ENCODE measurements around the gene GRHL1. TPM values are rescaled to one million over a fixed set of nuclear protein-coding genes. Genes with fewer than 3 reads are reported as not detected.

GRHL1 gene
- total RNA-seq, 1 donor from 2014 or later = 61.6 TPM

GRCh38 chr2:9971890-9972289 lies 20.4 kb downstream of the GRHL1 start:
- DNase-seq (ENCODE audit: low spot score) = no peak

GRCh38 chr2:9972621-9973479 lies 21.4 kb downstream of the GRHL1 start:
- no peak for DNase-seq (ENCODE audit: low spot score)

GRCh38 chr2:9973690-9974089 lies 22.2 kb downstream of the GRHL1 start:
- DNase-seq (ENCODE audit: low spot score) = no peak

- no peak for DNase-seq (ENCODE audit: low spot score)
Observed at GRCh38 chr2:9974343-9974742, 22.9 kb downstream of the GRHL1 start.

GRCh38 chr2:9975328-9975727 lies 23.8 kb downstream of the GRHL1 start:
- DNase-seq (ENCODE audit: low spot score) = no peak

GRCh38 chr2:9975805-9976447 lies 24.4 kb downstream of the GRHL1 start:
- DNase-seq (ENCODE audit: low spot score) = no peak

- no peak for DNase-seq (ENCODE audit: low spot score)
Observed at GRCh38 chr2:9979977-9980376, 28.5 kb downstream of the GRHL1 start.

GRCh38 chr2:9980520-9980919 lies 29.0 kb downstream of the GRHL1 start:
- DNase-seq (ENCODE audit: low spot score) = no peak

GRCh38 chr2:9981655-9982054 lies 30.2 kb downstream of the GRHL1 start:
- DNase-seq (ENCODE audit: low spot score) = no peak

- DNase-seq (ENCODE audit: low spot score) = no peak
Observed at GRCh38 chr2:9982248-9982647, 30.8 kb downstream of the GRHL1 start.

GRCh38 chr2:9982891-9983290 lies 31.4 kb downstream of the GRHL1 start:
- no peak for DNase-seq (ENCODE audit: low spot score)

- DNase-seq (ENCODE audit: low spot score) = no peak
Observed at GRCh38 chr2:9983401-9984216, 32.1 kb downstream of the GRHL1 start.

- no peak for DNase-seq (ENCODE audit: low spot score)
Observed at GRCh38 chr2:9984217-9984739, 32.8 kb downstream of the GRHL1 start.

- DNase-seq (ENCODE audit: low spot score) = no peak
Observed at GRCh38 chr2:9984871-9985480, 33.5 kb downstream of the GRHL1 start.

GRCh38 chr2:9985531-9986328 lies 34.2 kb downstream of the GRHL1 start:
- DNase-seq (ENCODE audit: low spot score) = no peak

GRCh38 chr2:9988320-9988719 lies 36.8 kb downstream of the GRHL1 start:
- DNase-seq (ENCODE audit: low spot score) = no peak

GRCh38 chr2:9990736-9991135 lies 39.2 kb downstream of the GRHL1 start:
- no peak for DNase-seq (ENCODE audit: low spot score)

- no peak for DNase-seq (ENCODE audit: low spot score)
Observed at GRCh38 chr2:9991221-9991620, 39.7 kb downstream of the GRHL1 start.

GRCh38 chr2:9991829-9992273 lies 40.4 kb downstream of the GRHL1 start:
- DNase-seq (ENCODE audit: low spot score) = no peak

- no peak for DNase-seq (ENCODE audit: low spot score)
Observed at GRCh38 chr2:9992427-9993187, 41.1 kb downstream of the GRHL1 start.

Measured in ureter (tissue), 1 donor.